CD4-positive, CD25-positive, alpha-beta regulatory T cell (primary cell): Measurements from ENCODE around the gene CDR2L. TPM values are rescaled to one million over a fixed set of nuclear protein-coding genes. Genes with fewer than 3 reads are reported as not detected.
"Not testable (repeated sequence)": the region's sequence is repeated elsewhere in the genome, so short reads cannot be mapped to it uniquely, and the experiment has no call there.

Experiments
- ATAC-seq, 2 donors: fragments of 150-1000 bp; cut with Tn5 transposase; one replicate each; pipeline ENCODE4 v1.10.0; 2021; ENCODE audit warnings: low read depth in 2 of 2, moderate number of reproducible peaks in 2 of 2, moderate library complexity in 1 of 2
- DNase-seq, 3 donors: peaks; one replicate each; pipeline versions ENCODE4 v3.0.0 to v3.0.0-alpha.2; 2012 to 2022; ENCODE audit warnings: mixed read lengths in 1 of 3
- H3K27ac ChIP-seq: one replicate; pipeline ENCODE4 v1.7.0; 2013; ENCODE audit warnings: mild to moderate bottlenecking, low read length; ENCODE audit not compliant: insufficient read depth, poor library complexity, severe bottlenecking
- H3K27me3 ChIP-seq: one replicate; pipeline ENCODE4 v1.7.0; 2013; ENCODE audit warnings: low read length; ENCODE audit not compliant: control insufficient read depth, insufficient read depth
- H3K36me3 ChIP-seq: one replicate; pipeline ENCODE4 v1.7.0; 2013; ENCODE audit warnings: mild to moderate bottlenecking, low read length, moderate library complexity; ENCODE audit not compliant: control insufficient read depth, insufficient read depth
- H3K4me1 ChIP-seq: 2 replicates; pipeline ENCODE4 v1.7.0; 2013; ENCODE audit warnings: mild to moderate bottlenecking, low read length; ENCODE audit not compliant: insufficient read depth, control insufficient read depth, poor library complexity, severe bottlenecking
- H3K4me3 ChIP-seq: one replicate; pipeline ENCODE4 v1.7.0; 2013; ENCODE audit warnings: low read depth, mild to moderate bottlenecking, low read length, moderate library complexity
- H3K9me3 ChIP-seq, 2 experiments: 1 replicate in 1 of 2; 2 replicates in 1 of 2; pipeline ENCODE4 v1.7.0; 2013; ENCODE audit warnings: low read length in 2 of 2, mild to moderate bottlenecking in 1 of 2, moderate library complexity in 1 of 2; ENCODE audit not compliant: control insufficient read depth in 2 of 2
- H3K27ac Mint-ChIP-seq, 3 donors: one replicate each; pipeline ENCODE4 v1.8.0; 2020 to 2022; ENCODE audit warnings: mild to moderate bottlenecking in 3 of 3, mixed read lengths in 3 of 3, moderate library complexity in 2 of 3
- H3K27me3 Mint-ChIP-seq: one replicate; pipeline ENCODE4 v1.8.0; 2022; ENCODE audit warnings: mild to moderate bottlenecking, mixed read lengths
- H3K36me3 Mint-ChIP-seq: one replicate; pipeline ENCODE4 v1.8.0; 2020; ENCODE audit warnings: mixed read lengths
- H3K4me1 Mint-ChIP-seq, 4 donors: one replicate each; pipeline ENCODE4 v1.8.0; 2020 to 2022; ENCODE audit warnings: mixed read lengths in 4 of 4, mild to moderate bottlenecking in 1 of 4
- H3K4me3 Mint-ChIP-seq, 4 donors: one replicate each; pipeline ENCODE4 v1.8.0; 2020 to 2022; ENCODE audit warnings: mild to moderate bottlenecking in 4 of 4, mixed read lengths in 4 of 4, moderate library complexity in 3 of 4
- H3K9me3 Mint-ChIP-seq, 7 donors: one replicate each; pipeline ENCODE4 v1.8.0; 2020 to 2022; ENCODE audit warnings: mixed read lengths in 7 of 7, mild to moderate bottlenecking in 3 of 7, moderate library complexity in 2 of 7
- polyA plus RNA-seq, 4 donors: library from polyadenylated mRNA; unstranded; fragments of 300-500 nt; fragmentation: Illumina TruSeq; gene quantifications; one replicate each; pipeline ENCODE4 v1.2.3, GENCODE V29; 2021
- total RNA-seq: library from RNA; stranded (reverse); gene quantifications from one replicate; pipeline ENCODE4 v1.2.3, GENCODE V29; 2022

The CDR2L gene
- total and polyA plus RNA-seq, 5 donors from 2014 or later: 0.05 to 0.09 TPM; not detected in 3

DNA sequence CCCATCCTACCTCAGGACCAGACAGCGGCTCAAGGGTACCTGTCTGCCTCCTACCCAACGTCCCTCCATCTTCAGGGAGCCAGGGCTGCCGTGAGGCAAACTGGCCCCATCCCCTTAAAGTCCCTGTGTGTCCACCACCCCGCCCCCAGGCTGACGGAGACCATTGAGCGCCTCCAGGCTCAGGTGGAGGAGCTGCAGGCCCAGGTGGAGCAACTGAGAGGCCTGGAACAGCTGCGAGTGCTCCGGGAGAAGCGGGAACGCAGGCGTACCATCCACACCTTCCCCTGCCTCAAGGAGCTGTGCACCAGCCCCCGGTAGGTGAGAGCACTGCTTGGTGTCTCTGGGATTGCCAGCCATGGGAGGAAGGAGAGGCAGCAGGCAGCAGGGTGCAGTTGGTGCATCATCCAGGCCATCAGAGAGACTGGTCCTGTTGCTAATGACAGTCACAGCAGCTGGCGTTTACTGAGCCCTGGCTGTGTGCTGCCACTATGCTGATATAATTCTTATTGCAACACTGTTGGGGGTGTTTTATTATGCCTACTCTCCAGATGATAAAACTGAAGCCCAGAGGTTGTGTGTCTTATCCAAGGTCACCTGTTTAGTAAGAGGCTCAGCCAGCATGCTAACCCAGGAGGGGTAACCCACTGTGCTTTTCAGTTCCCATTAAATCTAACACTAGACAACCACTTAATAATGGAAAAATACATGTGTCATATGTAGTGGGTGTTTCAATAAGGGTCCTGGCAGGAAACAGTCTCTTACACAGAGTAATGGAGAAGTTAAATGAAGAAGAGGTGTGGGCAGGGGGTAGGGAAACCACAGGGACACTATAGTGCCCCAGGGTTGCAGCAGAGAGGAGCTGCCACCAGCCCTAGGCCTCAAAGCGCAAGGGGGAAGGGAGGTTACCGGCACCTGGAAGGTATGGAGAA, 14.7 kb downstream of the CDR2L start:
- no peak overlapping the region for H3K27ac Mint-ChIP-seq
- Histone ChIP-seq H3K4me1 (no peaks in the 10 kb centered on the region), H3K4me3 (no peak overlapping the region), H3K27ac (no peak overlapping the region), H3K9me3 (no peaks in the 10 kb centered on the region), H3K27me3 (no peaks in the 10 kb centered on the region), H3K36me3 (no peaks in the 10 kb centered on the region)
- peak overlapping the region in 2 of 4 donors; percentile 27 to 29 for H3K4me3 Mint-ChIP-seq
- no peaks in the 10 kb centered on the region for H3K9me3 Mint-ChIP-seq
- H3K36me3 Mint-ChIP-seq: no peaks in the 10 kb centered on the region
- H3K27me3 Mint-ChIP-seq: peaks cover 6% of the 10 kb centered on the region
- peaks cover 0 to 5% (median 0%) of the 10 kb centered on the region in 4 donors for H3K4me1 Mint-ChIP-seq
- no peak for DNase-seq
- no peak for ATAC-seq

- ATAC-seq: no peak
- no peaks in the 10 kb centered on the region for H3K9me3 ChIP-seq
- H3K4me3 ChIP-seq: no peak overlapping the region
- no peak overlapping the region for H3K27ac Mint-ChIP-seq
- H3K4me1 ChIP-seq: no peaks in the 10 kb centered on the region
- H3K27me3 Mint-ChIP-seq: peaks cover 6% of the 10 kb centered on the region
- H3K36me3 ChIP-seq: no peaks in the 10 kb centered on the region
- peaks cover 0 to 5% (median 0%) of the 10 kb centered on the region in 4 donors for H3K4me1 Mint-ChIP-seq
- H3K27ac ChIP-seq: no peak overlapping the region
- H3K36me3 Mint-ChIP-seq: no peaks in the 10 kb centered on the region
- DNase-seq: no peak
- H3K27me3 ChIP-seq: no peaks in the 10 kb centered on the region
- H3K9me3 Mint-ChIP-seq: no peaks in the 10 kb centered on the region
- no peak overlapping the region for H3K4me3 Mint-ChIP-seq
Measured at GRCh38 chr17:75003070-75003956, 15.9 kb downstream of the CDR2L start.

DNA sequence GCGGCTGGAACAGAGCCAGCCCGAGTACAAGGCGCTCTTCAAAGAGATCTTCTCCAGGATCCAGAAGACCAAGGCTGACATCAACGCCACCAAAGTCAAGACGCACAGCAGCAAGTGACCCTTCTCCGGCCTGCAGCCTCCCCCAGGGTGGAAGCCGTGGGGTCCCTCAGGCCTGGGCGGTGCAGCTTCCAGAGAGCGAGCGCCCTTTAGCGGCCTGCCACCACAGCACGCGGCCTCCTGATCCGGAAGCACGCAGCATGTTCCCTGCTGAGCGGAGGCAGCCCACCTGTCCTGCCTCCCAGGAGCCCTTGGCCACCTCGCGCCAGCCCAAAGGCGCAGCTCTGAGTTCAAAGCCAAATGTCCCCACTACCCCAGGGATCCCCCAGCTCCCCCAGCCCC, 16.5 kb downstream of the CDR2L start:
- no peak for DNase-seq
- H3K4me3 ChIP-seq: no peak overlapping the region
- Mint-ChIP-seq H3K27me3 (peaks cover 6% of the 10 kb centered on the region), H3K9me3 (peaks cover 0 to under 1% (median 0%) of the 10 kb centered on the region in 7 donors), H3K4me3 (no peak overlapping the region), H3K36me3 (no peaks in the 10 kb centered on the region), H3K27ac (no peak overlapping the region), H3K4me1 (no peaks in the 10 kb centered on the region)
- ATAC-seq: no peak
- H3K9me3 ChIP-seq: no peaks in the 10 kb centered on the region
- no peaks in the 10 kb centered on the region for H3K36me3 ChIP-seq
- no peaks in the 10 kb centered on the region for H3K4me1 ChIP-seq
- no peak overlapping the region for H3K27ac ChIP-seq
- H3K27me3 ChIP-seq: no peaks in the 10 kb centered on the region

DNA sequence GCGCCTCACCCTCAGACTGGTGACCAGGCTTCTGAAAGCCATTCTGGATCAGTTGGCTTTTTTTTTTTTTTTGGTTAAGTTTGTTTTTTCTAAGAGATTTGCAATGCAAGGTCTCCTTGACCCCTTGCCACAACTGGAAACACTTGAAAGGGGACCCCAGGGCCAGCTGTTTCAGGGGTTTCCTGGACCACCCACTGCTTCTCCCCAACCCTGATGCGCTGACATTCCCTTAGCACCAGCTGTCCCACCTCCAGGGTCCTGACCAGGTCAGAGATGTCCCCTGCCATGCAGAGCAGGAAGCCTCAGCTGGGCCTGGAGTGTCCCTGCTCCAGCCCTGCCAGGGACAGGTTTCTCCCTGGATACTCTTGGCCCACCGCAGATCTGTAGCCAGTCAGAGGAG, 16.9 kb downstream of the CDR2L start:
- no peaks in the 10 kb centered on the region for H3K9me3 ChIP-seq
- H3K36me3 Mint-ChIP-seq: no peaks in the 10 kb centered on the region
- peaks cover 6% of the 10 kb centered on the region for H3K27me3 Mint-ChIP-seq
- H3K36me3 ChIP-seq: no peaks in the 10 kb centered on the region
- no peak overlapping the region for H3K4me3 ChIP-seq
- no peak overlapping the region for H3K4me3 Mint-ChIP-seq
- H3K27me3 ChIP-seq: no peaks in the 10 kb centered on the region
- ATAC-seq: no peak
- no peak for DNase-seq
- H3K4me1 ChIP-seq: no peaks in the 10 kb centered on the region
- no peak overlapping the region for H3K27ac ChIP-seq
- peaks cover 0 to 1% (median 0%) of the 10 kb centered on the region in 7 donors for H3K9me3 Mint-ChIP-seq
- no peak overlapping the region for H3K27ac Mint-ChIP-seq
- no peaks in the 10 kb centered on the region for H3K4me1 Mint-ChIP-seq

- peak overlapping the region in 1 of 4 donors; percentile 16 for H3K4me3 Mint-ChIP-seq
- peaks cover 0 to 1% (median 0%) of the 10 kb centered on the region in 7 donors for H3K9me3 Mint-ChIP-seq
- H3K36me3 ChIP-seq: no peaks in the 10 kb centered on the region
- no peak overlapping the region for H3K27ac ChIP-seq
- H3K9me3 ChIP-seq: no peaks in the 10 kb centered on the region
- H3K4me1 ChIP-seq: no peaks in the 10 kb centered on the region
- ATAC-seq (no peak), DNase-seq (no peak)
- H3K27me3 Mint-ChIP-seq: peaks cover 6% of the 10 kb centered on the region
- H3K4me1 Mint-ChIP-seq: no peaks in the 10 kb centered on the region
- H3K36me3 Mint-ChIP-seq: no peaks in the 10 kb centered on the region
- no peaks in the 10 kb centered on the region for H3K27me3 ChIP-seq
- peak overlapping the region in 1 of 3 donors; percentile 14 for H3K27ac Mint-ChIP-seq
- H3K4me3 ChIP-seq: no peak overlapping the region
Measured at GRCh38 chr17:75005291-75005690, 17.9 kb downstream of the CDR2L start.

- not testable (repeated sequence) for H3K9me3 Mint-ChIP-seq
Measured at GRCh38 chr17:75006084-75006483, 18.7 kb downstream of the CDR2L start.

GRCh38 chr17:75006653-75007052, 19.2 kb downstream of the CDR2L start:
- H3K9me3 Mint-ChIP-seq: peaks cover 0 to 1% (median 0%) of the 10 kb centered on the region in 7 donors
- H3K4me3 Mint-ChIP-seq: peak overlapping the region in 1 of 4 donors; percentile 58
- Histone ChIP-seq H3K27ac (no peak overlapping the region), H3K36me3 (no peaks in the 10 kb centered on the region), H3K4me1 (no peaks in the 10 kb centered on the region), H3K9me3 (no peaks in the 10 kb centered on the region), H3K4me3 (no peak overlapping the region), H3K27me3 (no peaks in the 10 kb centered on the region)
- peaks cover 0 to 1% (median 0%) of the 10 kb centered on the region in 4 donors for H3K4me1 Mint-ChIP-seq
- peak overlapping the region in 1 of 3 donors; percentile 26 for H3K27ac Mint-ChIP-seq
- peak in 1 of 2 donors; percentile 37 for ATAC-seq
- no peaks in the 10 kb centered on the region for H3K36me3 Mint-ChIP-seq
- peaks cover 6% of the 10 kb centered on the region for H3K27me3 Mint-ChIP-seq
- no peak for DNase-seq

More at GRCh38 chr17:75006084-75006483, 18.7 kb downstream of the CDR2L start:
- H3K36me3 ChIP-seq, H3K4me1 Mint-ChIP-seq, H3K27ac ChIP-seq, H3K27me3 Mint-ChIP-seq, H3K9me3 ChIP-seq, H3K27me3 ChIP-seq, DNase-seq, H3K4me3 Mint-ChIP-seq, H3K36me3 Mint-ChIP-seq, H3K4me3 ChIP-seq, ATAC-seq, H3K4me1 ChIP-seq: not testable (repeated sequence)
- H3K27ac Mint-ChIP-seq: peak overlapping the region in 2 of 3 donors; percentile 26 to 63
